Stimulated activated memory B cell treated with anti-CD40 and anti-IgM and Interleukin-4, amounts not matched to agents 10 μg/mL and 1 μg/mL and 100 μg/mL, for 72 hours (primary cell): ENCODE measurements around the gene ABHD17A.

ENCODE experiments used
- ATAC-seq: fragments of 150-1000 bp; cut with Tn5 transposase; 2 replicates; pipeline ENCODE4 v1.10.0; 2021
- H3K27ac Mint-ChIP-seq: one replicate; pipeline ENCODE4 v1.8.0; 2022; ENCODE audit warnings: mild to moderate bottlenecking, mixed read lengths
- H3K27me3 Mint-ChIP-seq: one replicate; pipeline ENCODE4 v1.8.0; 2022; ENCODE audit warnings: mixed read lengths
- H3K36me3 Mint-ChIP-seq: one replicate; pipeline ENCODE4 v1.8.0; 2022; ENCODE audit warnings: mixed read lengths
- H3K4me1 Mint-ChIP-seq: one replicate; pipeline ENCODE4 v1.8.0; 2022; ENCODE audit warnings: mixed read lengths
- H3K4me3 Mint-ChIP-seq: one replicate; pipeline ENCODE4 v1.8.0; 2022; ENCODE audit warnings: mild to moderate bottlenecking, moderate library complexity, mixed read lengths
- H3K9me3 Mint-ChIP-seq: one replicate; pipeline ENCODE4 v1.8.0; 2022; ENCODE audit warnings: mixed read lengths

Gene ABHD17A

GRCh38 chr19:1849132-1849474, 36.2 kb downstream of the ABHD17A start:
- Mint-ChIP-seq H3K27ac (peak overlapping the region; percentile 93), H3K27me3 (no peaks in the 10 kb centered on the region), H3K36me3 (peaks cover 23% of the 10 kb centered on the region), H3K4me3 (peak overlapping the region; percentile 81), H3K9me3 (no peaks in the 10 kb centered on the region), H3K4me1 (peaks cover 70% of the 10 kb centered on the region)
- ATAC-seq = no peak

- H3K27ac Mint-ChIP-seq = peak within 1 kb of the TSS; percentile 93
- peaks cover 21% of the 10 kb centered on the region for H3K36me3 Mint-ChIP-seq
- H3K4me3 Mint-ChIP-seq = peak within 1 kb of the TSS; percentile 93
- H3K27me3 Mint-ChIP-seq = no peaks in the 10 kb centered on the region
- peaks cover 73% of the 10 kb centered on the region for H3K4me1 Mint-ChIP-seq
- peak; percentile 87 for ATAC-seq
- H3K9me3 Mint-ChIP-seq = no peaks in the 10 kb centered on the region
These were observed 36.7 kb downstream of the ABHD17A start, which contains the start of gene REXO1 for GRCh38 chr19:1848399-1849131. Gene REXO1 (minus strand): TSS chr19:1848483. CDS start chr19:1848358, 125 bp downstream.

GRCh38 chr19:1847684-1848398, 37.5 kb downstream of the ABHD17A start:
- no peaks in the 10 kb centered on the region for H3K9me3 Mint-ChIP-seq
- ATAC-seq = peak; percentile 52
- H3K4me1 Mint-ChIP-seq = peaks cover 69% of the 10 kb centered on the region
- peaks cover 17% of the 10 kb centered on the region for H3K36me3 Mint-ChIP-seq
- H3K27ac Mint-ChIP-seq = peak overlapping the region; percentile 93
- H3K4me3 Mint-ChIP-seq = peak overlapping the region; percentile 93
- H3K27me3 Mint-ChIP-seq = no peaks in the 10 kb centered on the region

- peak overlapping the region; percentile 93 for H3K4me3 Mint-ChIP-seq
- H3K36me3 Mint-ChIP-seq = peaks cover 17% of the 10 kb centered on the region
- no peaks in the 10 kb centered on the region for H3K27me3 Mint-ChIP-seq
- peak overlapping the region; percentile 93 for H3K27ac Mint-ChIP-seq
- H3K9me3 Mint-ChIP-seq = no peaks in the 10 kb centered on the region
- ATAC-seq = no peak
- H3K4me1 Mint-ChIP-seq = peaks cover 68% of the 10 kb centered on the region
These were observed 38.0 kb downstream of the ABHD17A start for GRCh38 chr19:1847348-1847683.

GRCh38 chr19:1846517-1847204, 38.6 kb downstream of the ABHD17A start:
- Mint-ChIP-seq H3K4me3 (peak overlapping the region; percentile 93), H3K27me3 (no peaks in the 10 kb centered on the region), H3K9me3 (no peaks in the 10 kb centered on the region), H3K27ac (peak overlapping the region; percentile 93), H3K4me1 (peaks cover 72% of the 10 kb centered on the region), H3K36me3 (peaks cover 17% of the 10 kb centered on the region)
- no peak for ATAC-seq

GRCh38 chr19:1845642-1846041, 39.7 kb downstream of the ABHD17A start:
- Mint-ChIP-seq H3K27me3 (no peaks in the 10 kb centered on the region), H3K36me3 (peaks cover 11% of the 10 kb centered on the region), H3K4me3 (no peak overlapping the region), H3K9me3 (no peaks in the 10 kb centered on the region), H3K4me1 (peaks cover 75% of the 10 kb centered on the region), H3K27ac (no peak overlapping the region)
- no peak for ATAC-seq

- no peaks in the 10 kb centered on the region for H3K27me3 Mint-ChIP-seq
- ATAC-seq = no peak
- no peak overlapping the region for H3K4me3 Mint-ChIP-seq
- H3K9me3 Mint-ChIP-seq = no peaks in the 10 kb centered on the region
- peaks cover 76% of the 10 kb centered on the region for H3K4me1 Mint-ChIP-seq
- peaks cover 10% of the 10 kb centered on the region for H3K36me3 Mint-ChIP-seq
- no peak overlapping the region for H3K27ac Mint-ChIP-seq
These were observed 40.2 kb downstream of the ABHD17A start for GRCh38 chr19:1845125-1845515.

GRCh38 chr19:1844513-1845124, 40.7 kb downstream of the ABHD17A start:
- H3K4me1 Mint-ChIP-seq = peaks cover 77% of the 10 kb centered on the region

GRCh38 chr19:1843646-1844394, 41.5 kb downstream of the ABHD17A start:
- Mint-ChIP-seq H3K27me3 (no peaks in the 10 kb centered on the region), H3K36me3 (peaks cover 16% of the 10 kb centered on the region), H3K27ac (no peak overlapping the region), H3K4me3 (no peak overlapping the region), H3K4me1 (peaks cover 74% of the 10 kb centered on the region), H3K9me3 (no peaks in the 10 kb centered on the region)
- ATAC-seq = no peak

More at GRCh38 chr19:1844513-1845124, 40.7 kb downstream of the ABHD17A start:
- ATAC-seq = no peak
- H3K27me3 Mint-ChIP-seq = no peaks in the 10 kb centered on the region
- H3K36me3 Mint-ChIP-seq = peaks cover 13% of the 10 kb centered on the region
- H3K4me3 Mint-ChIP-seq = no peak overlapping the region
- H3K27ac Mint-ChIP-seq = no peak overlapping the region
- no peaks in the 10 kb centered on the region for H3K9me3 Mint-ChIP-seq

GRCh38 chr19:1843116-1843515, 42.2 kb downstream of the ABHD17A start:
- no peak overlapping the region for H3K4me3 Mint-ChIP-seq
- H3K27ac Mint-ChIP-seq = peak overlapping the region; percentile 61
- H3K4me1 Mint-ChIP-seq = peaks cover 78% of the 10 kb centered on the region
- no peak for ATAC-seq
- peaks cover 16% of the 10 kb centered on the region for H3K36me3 Mint-ChIP-seq
- no peaks in the 10 kb centered on the region for H3K27me3 Mint-ChIP-seq
- no peaks in the 10 kb centered on the region for H3K9me3 Mint-ChIP-seq

- Mint-ChIP-seq H3K27ac (no peak overlapping the region), H3K4me3 (no peak overlapping the region), H3K9me3 (no peaks in the 10 kb centered on the region), H3K27me3 (no peaks in the 10 kb centered on the region), H3K36me3 (peaks cover 16% of the 10 kb centered on the region), H3K4me1 (peaks cover 81% of the 10 kb centered on the region)
- no peak for ATAC-seq
These were observed 43.9 kb downstream of the ABHD17A start for GRCh38 chr19:1841209-1841924.

GRCh38 chr19:1840541-1841115, 44.7 kb downstream of the ABHD17A start:
- ATAC-seq = no peak
- peaks cover 10% of the 10 kb centered on the region for H3K36me3 Mint-ChIP-seq
- H3K4me3 Mint-ChIP-seq = no peak overlapping the region
- peak overlapping the region; percentile 22 for H3K27ac Mint-ChIP-seq
- no peaks in the 10 kb centered on the region for H3K9me3 Mint-ChIP-seq
- no peaks in the 10 kb centered on the region for H3K27me3 Mint-ChIP-seq
- H3K4me1 Mint-ChIP-seq = peaks cover 73% of the 10 kb centered on the region

GRCh38 chr19:1839658-1840540, 45.4 kb downstream of the ABHD17A start:
- Mint-ChIP-seq H3K4me1 (peaks cover 69% of the 10 kb centered on the region), H3K36me3 (peaks cover 9% of the 10 kb centered on the region), H3K4me3 (no peak overlapping the region), H3K27me3 (no peaks in the 10 kb centered on the region), H3K27ac (peak overlapping the region; percentile 22), H3K9me3 (no peaks in the 10 kb centered on the region)
- no peak for ATAC-seq
